PC-9 (cell line): Measurements from ENCODE around the gene SPR.

ENCODE experiments used
- EZH2 ChIP-seq: fragments of 200-600 bp; sonication (generic); IDR thresholded peaks from 2 replicates; pipeline ENCODE4 v1.8.0; 2017; ENCODE audit warnings: antibody characterized with exemption, low read depth
- TF ChIP-seq, protein P1 (sequence below): fragments of 200-600 bp; sonication (generic); conservative IDR thresholded peaks from 2 replicates; pipeline ENCODE4 v1.6.1; 2017; ENCODE audit warnings: mixed run types, antibody characterized with exemption, mild to moderate bottlenecking, moderate library complexity

GRCh38 chr2:72938455-72938854 lies 51.2 kb downstream of the SPR start:
- TF ChIP-seq, protein P1, sequence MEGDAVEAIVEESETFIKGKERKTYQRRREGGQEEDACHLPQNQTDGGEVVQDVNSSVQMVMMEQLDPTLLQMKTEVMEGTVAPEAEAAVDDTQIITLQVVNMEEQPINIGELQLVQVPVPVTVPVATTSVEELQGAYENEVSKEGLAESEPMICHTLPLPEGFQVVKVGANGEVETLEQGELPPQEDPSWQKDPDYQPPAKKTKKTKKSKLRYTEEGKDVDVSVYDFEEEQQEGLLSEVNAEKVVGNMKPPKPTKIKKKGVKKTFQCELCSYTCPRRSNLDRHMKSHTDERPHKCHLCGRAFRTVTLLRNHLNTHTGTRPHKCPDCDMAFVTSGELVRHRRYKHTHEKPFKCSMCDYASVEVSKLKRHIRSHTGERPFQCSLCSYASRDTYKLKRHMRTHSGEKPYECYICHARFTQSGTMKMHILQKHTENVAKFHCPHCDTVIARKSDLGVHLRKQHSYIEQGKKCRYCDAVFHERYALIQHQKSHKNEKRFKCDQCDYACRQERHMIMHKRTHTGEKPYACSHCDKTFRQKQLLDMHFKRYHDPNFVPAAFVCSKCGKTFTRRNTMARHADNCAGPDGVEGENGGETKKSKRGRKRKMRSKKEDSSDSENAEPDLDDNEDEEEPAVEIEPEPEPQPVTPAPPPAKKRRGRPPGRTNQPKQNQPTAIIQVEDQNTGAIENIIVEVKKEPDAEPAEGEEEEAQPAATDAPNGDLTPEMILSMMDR, result no peak
- TF ChIP-seq EZH2, result no peak
